Mucosa of rectum (tissue), 2 donors: ENCODE measurements around the gene ODAD4.

Experiments
- H3K27ac ChIP-seq, 2 donors: one replicate each; pipeline ENCODE4 v1.7.0; 2013; ENCODE audit warnings: inconsistent platforms in 2 of 2, low read depth in 2 of 2, low read length in 2 of 2
- H3K27me3 ChIP-seq, 2 donors: one replicate each; pipeline ENCODE4 v1.7.0; 2013; ENCODE audit warnings: low read length in 2 of 2; ENCODE audit not compliant: control insufficient read depth in 2 of 2, insufficient read depth in 2 of 2
- H3K36me3 ChIP-seq, 2 donors: one replicate each; pipeline ENCODE4 v1.7.0; 2013; ENCODE audit warnings: low read length in 2 of 2; ENCODE audit not compliant: control insufficient read depth in 2 of 2, insufficient read depth in 2 of 2
- H3K4me1 ChIP-seq, 2 donors: one replicate each; pipeline ENCODE4 v1.7.0; 2013; ENCODE audit warnings: low read length in 2 of 2, mild to moderate bottlenecking in 1 of 2; ENCODE audit not compliant: control insufficient read depth in 2 of 2, insufficient read depth in 2 of 2
- H3K4me3 ChIP-seq, 2 donors: one replicate each; pipeline ENCODE4 v1.7.0; 2013; ENCODE audit warnings: low read length in 2 of 2
- H3K9ac ChIP-seq, 2 donors: one replicate each; pipeline ENCODE4 v1.7.0; 2013; ENCODE audit warnings: low read length in 2 of 2, low read depth in 1 of 2, mild to moderate bottlenecking in 1 of 2
- H3K9me3 ChIP-seq, 2 donors: one replicate each; pipeline ENCODE4 v1.7.0; 2013; ENCODE audit warnings: low read length in 2 of 2; ENCODE audit not compliant: control insufficient read depth in 2 of 2
- donor health status: healthy.
- donor health status: Normal muscosa, but diverticular disease.

ODAD4 gene

DNA sequence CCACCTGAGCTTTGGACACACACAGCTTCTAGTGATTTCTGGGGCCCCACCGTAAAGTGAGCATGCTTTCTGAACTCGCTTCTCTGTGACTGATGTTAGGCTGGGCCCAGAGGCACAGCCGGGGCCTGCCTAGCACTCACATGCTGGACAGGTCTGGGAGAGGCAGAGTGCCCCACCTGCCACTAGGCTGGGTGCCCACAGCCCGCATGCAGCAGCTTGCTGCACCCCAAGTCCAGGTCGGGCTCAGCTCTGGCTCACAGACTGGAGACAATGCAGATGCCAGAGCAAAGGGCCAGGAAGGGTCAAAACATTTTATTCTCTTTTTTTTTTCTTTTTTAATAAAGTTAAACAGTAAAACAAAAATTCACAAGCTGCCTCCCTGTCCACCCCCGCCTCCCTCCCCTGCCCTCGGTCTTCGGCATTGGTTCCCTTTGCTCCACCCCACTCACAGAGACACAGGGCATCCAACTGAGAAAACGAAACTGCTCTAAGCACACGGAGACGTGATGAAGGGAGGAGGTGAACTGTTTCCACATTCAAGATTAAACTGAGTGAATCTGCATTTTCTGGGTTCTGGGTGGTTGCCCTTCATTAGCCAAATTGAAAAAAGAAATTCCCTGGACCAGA lies 45.8 kb downstream of the ODAD4 start:
- Histone ChIP-seq H3K4me1 (peaks cover 8 to 11% of the 10 kb centered on the region in 2 donors), H3K9me3 (no peaks in the 10 kb centered on the region), H3K9ac (no peak overlapping the region), H3K36me3 (peaks cover 70 to 74% of the 10 kb centered on the region in 2 donors), H3K4me3 (no peak overlapping the region), H3K27ac (no peak overlapping the region), H3K27me3 (no peaks in the 10 kb centered on the region)

DNA sequence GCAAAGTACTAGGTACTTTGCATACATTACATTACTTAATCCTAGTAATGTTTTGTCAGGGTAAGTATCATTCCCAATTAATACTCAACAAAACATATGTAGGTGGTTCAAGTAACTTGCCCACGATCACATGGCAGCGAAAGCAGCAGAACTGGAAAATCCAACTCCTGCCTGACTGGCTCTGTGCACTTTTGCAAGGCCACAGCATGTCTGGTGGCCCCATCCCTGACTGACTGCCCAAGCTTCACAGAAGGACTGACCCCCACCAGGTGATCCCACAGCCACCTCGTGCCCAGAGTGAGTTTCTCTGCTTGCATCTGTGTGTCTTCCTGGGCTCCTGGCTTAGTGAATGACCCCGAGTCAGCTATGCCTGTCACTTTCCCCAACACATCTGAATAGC lies 47.6 kb downstream of the ODAD4 start:
- Histone ChIP-seq H3K4me1 (peaks cover 8 to 11% of the 10 kb centered on the region in 2 donors), H3K9ac (no peak overlapping the region), H3K27ac (no peak overlapping the region), H3K36me3 (peaks cover 68 to 73% of the 10 kb centered on the region in 2 donors), H3K9me3 (no peaks in the 10 kb centered on the region), H3K4me3 (no peak overlapping the region), H3K27me3 (no peaks in the 10 kb centered on the region)

- no peak overlapping the region for H3K27ac ChIP-seq
- peaks cover 52 to 60% of the 10 kb centered on the region in 2 donors for H3K36me3 ChIP-seq
These were observed 51.8 kb downstream of the ODAD4 start for GRCh38 chr17:41982026-41982760.

GRCh38 chr17:41984454-41984853 lies 54.0 kb downstream of the ODAD4 start:
- H3K27me3 ChIP-seq = no peaks in the 10 kb centered on the region
- peaks cover 64 to 68% of the 10 kb centered on the region in 2 donors for H3K36me3 ChIP-seq
- no peak overlapping the region for H3K9ac ChIP-seq
- no peaks in the 10 kb centered on the region for H3K9me3 ChIP-seq
- no peak overlapping the region for H3K27ac ChIP-seq
- H3K4me3 ChIP-seq = no peak overlapping the region
- H3K4me1 ChIP-seq = peaks cover 0 to 7% of the 10 kb centered on the region in 2 donors

More at GRCh38 chr17:41982026-41982760, 51.8 kb downstream of the ODAD4 start:
- Histone ChIP-seq H3K4me1 (peaks cover 5 to 11% of the 10 kb centered on the region in 2 donors), H3K27me3 (no peaks in the 10 kb centered on the region), H3K4me3 (no peak overlapping the region), H3K9me3 (no peaks in the 10 kb centered on the region), H3K9ac (no peak overlapping the region)

- Histone ChIP-seq H3K4me3 (no peak overlapping the region), H3K27me3 (no peaks in the 10 kb centered on the region), H3K4me1 (peaks cover 7 to 16% of the 10 kb centered on the region in 2 donors), H3K36me3 (peaks cover 60 to 69% of the 10 kb centered on the region in 2 donors), H3K9ac (no peak overlapping the region), H3K27ac (no peak overlapping the region), H3K9me3 (no peaks in the 10 kb centered on the region)
These were observed 55.5 kb downstream of the ODAD4 start for GRCh38 chr17:41985919-41986318.

GRCh38 chr17:41986634-41987033 lies 56.2 kb downstream of the ODAD4 start:
- Histone ChIP-seq H3K9me3 (no peaks in the 10 kb centered on the region), H3K36me3 (peaks cover 57 to 70% of the 10 kb centered on the region in 2 donors), H3K27ac (no peak overlapping the region), H3K4me1 (peaks cover 7 to 21% of the 10 kb centered on the region in 2 donors), H3K9ac (no peak overlapping the region), H3K27me3 (no peaks in the 10 kb centered on the region), H3K4me3 (no peak overlapping the region)

GRCh38 chr17:41987642-41988041 lies 57.2 kb downstream of the ODAD4 start:
- Histone ChIP-seq H3K36me3 (peaks cover 50 to 68% of the 10 kb centered on the region in 2 donors), H3K27ac (no peak overlapping the region), H3K27me3 (no peaks in the 10 kb centered on the region), H3K4me1 (peaks cover 7 to 25% of the 10 kb centered on the region in 2 donors), H3K4me3 (no peak overlapping the region), H3K9ac (no peak overlapping the region), H3K9me3 (no peaks in the 10 kb centered on the region)

DNA sequence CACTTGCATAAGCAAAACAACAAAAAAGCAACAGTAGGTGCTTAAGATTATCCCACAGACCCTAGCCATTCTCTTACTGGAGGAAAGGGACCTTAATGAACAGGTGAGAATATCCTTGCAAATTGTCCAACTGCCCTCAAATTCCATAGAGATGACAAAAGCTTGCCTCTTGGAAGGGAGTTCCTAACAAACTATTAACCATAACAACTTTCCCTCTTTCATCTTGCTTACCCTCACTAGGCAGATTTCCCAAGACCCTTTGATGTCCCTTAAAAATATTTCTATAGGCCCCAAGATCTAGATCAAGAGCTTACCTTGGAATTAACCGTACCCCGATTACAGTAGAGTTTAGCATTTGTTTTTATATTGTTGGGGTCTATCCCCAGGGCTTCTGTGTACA lies 58.0 kb downstream of the ODAD4 start:
- Histone ChIP-seq H3K9me3 (no peaks in the 10 kb centered on the region), H3K4me1 (peaks cover 7 to 25% of the 10 kb centered on the region in 2 donors), H3K4me3 (no peak overlapping the region), H3K9ac (no peak overlapping the region), H3K27ac (no peak overlapping the region), H3K36me3 (peaks cover 51 to 70% of the 10 kb centered on the region in 2 donors), H3K27me3 (no peaks in the 10 kb centered on the region)

- no peaks in the 10 kb centered on the region for H3K27me3 ChIP-seq
- peak overlapping the region; percentile 48 to 55 for H3K27ac ChIP-seq
- H3K36me3 ChIP-seq = peaks cover 54 to 67% of the 10 kb centered on the region in 2 donors
These were observed 59.4 kb downstream of the ODAD4 start for GRCh38 chr17:41989702-41990419.

GRCh38 chr17:41992576-41992975 lies 62.2 kb downstream of the ODAD4 start:
- H3K9me3 ChIP-seq = no peaks in the 10 kb centered on the region
- H3K36me3 ChIP-seq = peaks cover 58 to 76% of the 10 kb centered on the region in 2 donors
- H3K27ac ChIP-seq = no peak overlapping the region
- H3K27me3 ChIP-seq = no peaks in the 10 kb centered on the region
- no peak overlapping the region for H3K4me3 ChIP-seq
- H3K9ac ChIP-seq = no peak overlapping the region
- H3K4me1 ChIP-seq = peaks cover 7 to 25% of the 10 kb centered on the region in 2 donors

More at GRCh38 chr17:41989702-41990419, 59.4 kb downstream of the ODAD4 start:
- H3K9ac ChIP-seq = no peak overlapping the region
- no peaks in the 10 kb centered on the region for H3K9me3 ChIP-seq
- H3K4me3 ChIP-seq = peak overlapping the region in 1 of 2 donors; percentile 15
- peaks cover 7 to 25% of the 10 kb centered on the region in 2 donors for H3K4me1 ChIP-seq
